Cardiac fibroblast (primary cell): Measurements from ENCODE around the gene TNNC1.

Source experiments
- DNase-seq, 2 donors: peaks; one replicate each; pipeline versions ENCODE4 v3.0.0 to v3.0.0-alpha.2; 2010; ENCODE audit warnings: low read depth in 2 of 2
- H3K4me3 ChIP-seq, 2 donors: replicated peaks in 1 of 2; 1 replicate in 1 of 2; 2 replicates in 1 of 2; pipeline ENCODE4 v1.5.1; 2011; ENCODE audit warnings: low read depth in 2 of 2, low read length in 2 of 2, mild to moderate bottlenecking in 2 of 2, moderate library complexity in 1 of 2
- CTCF ChIP-seq: IDR thresholded peaks from one replicate; pipeline ENCODE4 v1.5.1; 2011; ENCODE audit warnings: low read depth, mild to moderate bottlenecking, low read length, inconsistent platforms

The TNNC1 gene

GRCh38 chr3:52444860-52445793 lies 8.7 kb downstream of the TNNC1 start, which contains the start of gene SEMA3G:
Gene SEMA3G, minus strand, starts transcription at chr3:52445103. Its CDS starts 76 bp downstream, at chr3:52445027.
- no peak within 1 kb of the TSS for H3K4me3 ChIP-seq
- peak; percentile 59 for TF ChIP-seq CTCF
- DNase-seq = peak; percentile 41 to 61

GRCh38 chr3:52443791-52444687 lies 9.8 kb downstream of the TNNC1 start:
- TF ChIP-seq CTCF = no peak
- no peak for DNase-seq
- H3K4me3 ChIP-seq = no peak overlapping the region

- no peak for DNase-seq
- no peak overlapping the region for H3K4me3 ChIP-seq
- TF ChIP-seq CTCF = no peak
Measured at GRCh38 chr3:52443268-52443610, 10.6 kb downstream of the TNNC1 start.

GRCh38 chr3:52442409-52443267 lies 11.2 kb downstream of the TNNC1 start:
- DNase-seq = no peak
- TF ChIP-seq CTCF = no peak
- H3K4me3 ChIP-seq = no peak overlapping the region

GRCh38 chr3:52441772-52442332 lies 12.0 kb downstream of the TNNC1 start:
- no peak for DNase-seq
- H3K4me3 ChIP-seq = no peak overlapping the region
- TF ChIP-seq CTCF = no peak
